ENCODE results near the gene DPYD. TPM values are rescaled to one million over a fixed set of nuclear protein-coding genes. Genes with fewer than 3 reads are reported as not detected.

Gene DPYD
- total RNA-seq, 1 donor from 2014 or later: 9.2 TPM

- no peak for DNase-seq
- H3K9me3 ChIP-seq (replicated peaks): no peaks in the 10 kb centered on the region
- intact Hi-C loops (cut with micrococcal nuclease): no loop called here
- no peak overlapping the region for H3K4me3 ChIP-seq
- TF ChIP-seq, protein P1, sequence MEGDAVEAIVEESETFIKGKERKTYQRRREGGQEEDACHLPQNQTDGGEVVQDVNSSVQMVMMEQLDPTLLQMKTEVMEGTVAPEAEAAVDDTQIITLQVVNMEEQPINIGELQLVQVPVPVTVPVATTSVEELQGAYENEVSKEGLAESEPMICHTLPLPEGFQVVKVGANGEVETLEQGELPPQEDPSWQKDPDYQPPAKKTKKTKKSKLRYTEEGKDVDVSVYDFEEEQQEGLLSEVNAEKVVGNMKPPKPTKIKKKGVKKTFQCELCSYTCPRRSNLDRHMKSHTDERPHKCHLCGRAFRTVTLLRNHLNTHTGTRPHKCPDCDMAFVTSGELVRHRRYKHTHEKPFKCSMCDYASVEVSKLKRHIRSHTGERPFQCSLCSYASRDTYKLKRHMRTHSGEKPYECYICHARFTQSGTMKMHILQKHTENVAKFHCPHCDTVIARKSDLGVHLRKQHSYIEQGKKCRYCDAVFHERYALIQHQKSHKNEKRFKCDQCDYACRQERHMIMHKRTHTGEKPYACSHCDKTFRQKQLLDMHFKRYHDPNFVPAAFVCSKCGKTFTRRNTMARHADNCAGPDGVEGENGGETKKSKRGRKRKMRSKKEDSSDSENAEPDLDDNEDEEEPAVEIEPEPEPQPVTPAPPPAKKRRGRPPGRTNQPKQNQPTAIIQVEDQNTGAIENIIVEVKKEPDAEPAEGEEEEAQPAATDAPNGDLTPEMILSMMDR (IDR thresholded peaks at IDR 0.05; ENCODE audit: borderline replicate concordance): no peak
- H3K36me3 ChIP-seq: peaks cover 26% of the 10 kb centered on the region
- no peaks in the 10 kb centered on the region for H3K27me3 ChIP-seq (ENCODE audit: low read depth)
- H3K4me1 ChIP-seq: no peaks in the 10 kb centered on the region
- no peak overlapping the region for H3K27ac ChIP-seq (replicated peaks)
These were observed 819.3 kb downstream of the DPYD start for GRCh38 chr1:97101509-97101908.

DNA sequence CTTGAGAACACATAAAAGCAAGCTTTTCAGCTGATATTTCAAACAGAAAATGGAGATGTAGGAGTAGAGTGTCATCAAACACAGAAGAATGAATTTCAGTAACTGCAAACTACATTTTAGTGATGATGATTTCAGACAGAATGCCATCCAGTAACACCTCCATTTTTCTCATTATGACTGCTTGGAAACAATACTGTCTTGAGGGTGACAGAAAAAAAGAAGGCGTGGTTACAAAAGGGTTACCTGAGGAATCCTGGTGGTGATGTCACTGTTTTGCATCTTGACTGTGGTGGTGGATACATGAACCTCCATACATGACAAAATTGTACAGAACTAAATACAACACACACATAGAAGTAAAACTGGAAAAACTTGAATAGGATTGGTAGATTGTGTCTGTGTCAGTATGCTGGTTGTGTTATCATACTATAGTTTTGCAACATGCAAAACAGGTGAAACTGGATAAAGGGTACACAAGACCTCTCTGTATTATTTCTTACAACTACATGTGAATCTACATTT lies 823.4 kb downstream of the DPYD start:
- H3K4me3 ChIP-seq: no peak overlapping the region
- TF ChIP-seq, protein P1 (IDR thresholded peaks at IDR 0.05; ENCODE audit: borderline replicate concordance): no peak
- intact Hi-C loops (cut with micrococcal nuclease): no loop called here
- no peaks in the 10 kb centered on the region for H3K27me3 ChIP-seq (ENCODE audit: low read depth)
- peaks cover 23% of the 10 kb centered on the region for H3K36me3 ChIP-seq
- no peak for DNase-seq
- no peaks in the 10 kb centered on the region for H3K9me3 ChIP-seq (replicated peaks)
- H3K4me1 ChIP-seq: no peaks in the 10 kb centered on the region
- H3K27ac ChIP-seq (replicated peaks): no peak overlapping the region

DNA sequence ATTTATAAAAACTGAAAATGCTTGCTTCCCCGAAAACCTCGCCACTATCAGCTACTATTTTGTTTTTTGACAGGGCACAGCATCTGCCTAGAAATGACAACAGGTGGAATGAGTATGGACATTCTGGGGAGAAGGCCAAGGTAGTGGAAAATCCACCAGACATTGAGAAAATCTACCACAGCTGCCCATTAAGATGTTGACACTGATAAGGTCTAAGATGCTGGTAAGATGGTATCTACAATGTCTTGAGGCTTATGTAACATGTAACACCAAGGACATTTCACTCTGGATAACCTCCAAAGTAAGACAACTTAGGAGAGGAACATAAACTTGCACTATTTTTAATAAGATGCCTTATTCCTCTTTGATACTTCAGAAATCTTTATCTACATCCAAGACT lies 825.1 kb downstream of the DPYD start:
- Histone ChIP-seq H3K4me3 (no peak overlapping the region), H3K4me1 (no peaks in the 10 kb centered on the region), H3K27me3 (ENCODE audit: low read depth) (no peaks in the 10 kb centered on the region), H3K27ac (replicated peaks) (no peak overlapping the region), H3K9me3 (replicated peaks) (no peaks in the 10 kb centered on the region), H3K36me3 (peaks cover 23% of the 10 kb centered on the region)
- intact Hi-C loops (cut with micrococcal nuclease): no loop called here
- DNase-seq: no peak
- TF ChIP-seq, protein P1 (IDR thresholded peaks at IDR 0.05; ENCODE audit: borderline replicate concordance): no peak

DNA sequence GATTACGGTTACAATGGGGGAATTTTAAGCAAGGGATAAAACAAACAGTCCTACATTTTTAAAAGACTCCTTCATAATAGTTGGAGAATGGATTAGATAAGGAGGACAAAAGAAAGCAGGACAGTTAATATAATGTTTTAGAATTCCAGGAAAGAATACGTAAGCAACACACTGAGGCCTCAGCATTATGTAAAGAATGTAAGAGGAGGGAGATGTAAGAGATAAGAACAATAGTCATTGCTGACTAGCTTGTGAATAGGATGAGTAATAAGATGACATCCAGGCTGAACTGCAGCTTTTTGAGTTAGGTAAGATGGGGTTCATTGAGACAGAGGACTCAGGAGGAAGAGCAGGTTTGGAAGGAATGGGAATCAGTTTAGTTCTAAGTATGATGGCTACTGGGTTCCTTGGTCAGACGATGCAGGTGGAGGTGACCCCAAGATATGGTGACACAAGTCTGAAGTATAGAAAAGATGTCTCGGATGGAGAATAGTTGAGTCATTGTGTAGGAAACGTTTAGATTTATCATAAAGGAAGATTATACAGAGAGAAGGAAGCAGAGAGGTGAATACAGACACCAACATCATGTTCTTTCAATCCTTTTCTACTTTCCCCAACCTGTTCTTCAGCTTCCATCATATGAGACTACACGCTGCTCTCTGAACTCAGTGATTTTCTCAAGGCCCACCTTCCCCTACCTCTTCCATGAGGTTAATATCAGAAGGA lies 826.4 kb downstream of the DPYD start:
- no peak for DNase-seq
- no peaks in the 10 kb centered on the region for H3K27me3 ChIP-seq (ENCODE audit: low read depth)
- H3K27ac ChIP-seq (replicated peaks): no peak overlapping the region
- no peaks in the 10 kb centered on the region for H3K9me3 ChIP-seq (replicated peaks)
- H3K4me1 ChIP-seq: no peaks in the 10 kb centered on the region
- TF ChIP-seq, protein P1 (IDR thresholded peaks at IDR 0.05; ENCODE audit: borderline replicate concordance): no peak
- intact Hi-C loops (cut with micrococcal nuclease): no loop called here
- no peak overlapping the region for H3K4me3 ChIP-seq
- peaks cover 23% of the 10 kb centered on the region for H3K36me3 ChIP-seq

- H3K27ac ChIP-seq (replicated peaks): no peak overlapping the region
- no peaks in the 10 kb centered on the region for H3K27me3 ChIP-seq (ENCODE audit: low read depth)
- no peak overlapping the region for H3K4me3 ChIP-seq
- H3K4me1 ChIP-seq: no peaks in the 10 kb centered on the region
- intact Hi-C loops (cut with micrococcal nuclease): no loop called here
- TF ChIP-seq, protein P1 (IDR thresholded peaks at IDR 0.05; ENCODE audit: borderline replicate concordance): no peak
- no peak for DNase-seq
- no peaks in the 10 kb centered on the region for H3K9me3 ChIP-seq (replicated peaks)
- H3K36me3 ChIP-seq: peaks cover 23% of the 10 kb centered on the region
These were observed 827.1 kb downstream of the DPYD start for GRCh38 chr1:97093741-97094140.
